SK-N-MC (cell line): ENCODE results near the gene SLC49A3.

Source experiments
- EZH2 ChIP-seq: fragments of 200-600 bp; sonication (generic); IDR thresholded peaks from one replicate; pipeline ENCODE4 v1.6.1; 2017; ENCODE audit warnings: antibody characterized with exemption
- FOXP2 ChIP-seq: optimal IDR thresholded peaks from 2 replicates; pipeline ENCODE3; 2011; ENCODE audit warnings: mild to moderate bottlenecking, moderate library complexity; ENCODE audit not compliant: insufficient read depth; ENCODE audit errors: extremely low read length, control extremely low read depth
- POLR2AphosphoS5 ChIP-seq: IDR thresholded peaks from 2 replicates; pipeline ENCODE4 v1.6.1; 2012; ENCODE audit warnings: mild to moderate bottlenecking, low read depth, low read length, borderline replicate concordance

DNA sequence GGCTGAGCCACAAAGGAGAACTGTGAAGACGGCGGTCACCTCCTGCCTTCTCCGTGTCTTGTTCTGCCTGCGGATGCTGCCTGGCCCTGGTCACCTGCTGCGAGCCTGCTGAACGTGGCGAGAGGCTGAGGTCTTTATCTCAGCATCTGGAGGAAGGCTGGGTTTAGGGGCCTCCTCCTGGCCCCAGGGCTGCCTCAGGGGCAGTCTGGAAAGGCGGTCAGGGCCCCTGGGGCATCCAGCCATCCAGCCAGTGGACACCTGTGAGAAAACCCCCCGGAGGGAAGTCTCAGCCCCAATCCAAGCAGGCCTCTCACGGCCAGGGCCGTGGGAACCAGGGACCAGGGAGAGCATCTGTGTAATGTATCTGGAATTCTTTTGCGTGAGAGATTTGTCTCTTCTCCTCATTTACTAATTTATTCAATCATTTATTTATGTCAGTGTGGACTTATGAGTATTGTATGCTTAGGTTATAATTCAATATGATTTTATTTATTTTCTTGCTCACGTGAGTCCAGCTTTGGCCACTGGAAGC lies 52.3 kb downstream of the SLC49A3 start:
- no peak for TF ChIP-seq POLR2AphosphoS5
- no peak for TF ChIP-seq EZH2
- TF ChIP-seq FOXP2: no peak
